Activated CD8-positive, alpha-beta memory T cell treated with anti-CD3 and anti-CD28 coated beads, Interleukin-2, amount 50 U/mL, for 24 hours (primary cell): ENCODE data around the gene MCM3AP.
"Not testable (repeated sequence)": the region's sequence is repeated elsewhere in the genome, so short reads cannot be mapped to it uniquely, and the experiment has no call there.

Experiments used
- DNase-seq: peaks from one replicate; pipeline ENCODE4 v3.0.0-alpha.2; 2020; ENCODE audit errors: extremely low read depth

The MCM3AP gene

DNA sequence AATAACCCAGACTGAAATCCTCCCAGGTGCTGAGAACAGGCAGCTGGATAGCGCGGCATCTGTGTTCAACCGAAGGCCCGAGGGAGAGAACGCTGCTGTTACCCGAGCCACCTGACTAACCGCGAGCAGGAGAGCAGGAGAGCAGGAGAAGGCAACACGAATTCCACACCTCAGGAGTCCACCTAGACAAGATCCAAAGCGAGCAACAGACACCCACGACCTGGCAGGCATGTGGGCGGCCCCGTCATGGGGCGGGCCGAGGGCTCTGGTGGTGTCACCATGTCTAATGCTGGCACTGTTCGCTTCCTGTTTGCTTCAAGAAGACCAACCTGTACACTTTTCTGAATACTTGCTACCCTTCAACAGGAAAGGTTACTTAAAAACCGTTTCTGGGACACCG lies 80.2 kb downstream of the MCM3AP start:
- DNase-seq = no peak

DNA sequence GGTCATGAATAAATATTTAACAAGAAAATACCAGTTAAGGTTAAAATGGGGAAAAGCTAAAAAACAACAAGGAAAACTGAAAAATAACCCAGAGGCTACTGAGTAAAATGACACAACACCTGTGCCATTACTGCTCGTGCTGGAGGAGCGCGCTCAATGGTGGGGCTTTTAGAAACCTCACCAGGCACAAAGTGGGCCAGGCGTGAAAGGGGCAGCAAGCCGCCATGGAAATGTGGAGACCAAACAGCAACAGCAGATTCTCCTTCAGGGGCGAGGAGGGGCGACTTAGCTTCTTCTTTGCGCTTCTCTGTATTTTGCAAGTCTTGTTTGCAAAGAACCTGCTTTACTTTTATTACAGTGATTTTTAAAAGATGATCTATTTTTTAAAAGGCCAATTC lies 82.2 kb downstream of the MCM3AP start:
- DNase-seq = no peak

DNA sequence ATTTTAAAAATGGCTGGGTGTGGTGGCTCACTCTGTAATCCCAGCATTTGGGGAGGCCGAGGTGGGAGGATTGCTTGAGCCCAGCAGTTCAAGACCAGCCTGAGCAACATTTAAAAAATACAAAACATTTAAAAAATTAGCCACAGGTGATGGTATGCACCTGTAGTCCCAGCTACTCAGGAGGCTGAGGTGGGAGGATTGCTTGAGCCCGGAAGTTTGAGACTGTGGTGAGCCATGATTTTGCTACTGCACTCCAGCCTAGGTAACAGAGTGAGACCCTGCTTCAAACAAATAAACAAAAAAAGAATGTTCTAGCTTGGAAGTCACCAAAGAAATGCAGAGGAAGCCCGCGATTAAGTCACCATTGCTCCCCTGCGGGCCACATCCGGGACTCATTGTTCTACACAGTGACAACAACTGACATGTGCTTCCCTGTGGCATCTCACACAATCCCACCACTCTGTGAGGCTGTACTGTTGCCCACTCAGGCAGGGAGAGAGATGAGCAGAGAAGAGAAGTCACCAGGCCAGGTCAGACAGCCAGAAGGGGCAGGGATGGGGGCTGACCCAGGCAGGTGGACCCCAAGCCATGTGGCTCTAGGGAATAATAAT lies 82.7 kb downstream of the MCM3AP start:
- DNase-seq = no peak

DNA sequence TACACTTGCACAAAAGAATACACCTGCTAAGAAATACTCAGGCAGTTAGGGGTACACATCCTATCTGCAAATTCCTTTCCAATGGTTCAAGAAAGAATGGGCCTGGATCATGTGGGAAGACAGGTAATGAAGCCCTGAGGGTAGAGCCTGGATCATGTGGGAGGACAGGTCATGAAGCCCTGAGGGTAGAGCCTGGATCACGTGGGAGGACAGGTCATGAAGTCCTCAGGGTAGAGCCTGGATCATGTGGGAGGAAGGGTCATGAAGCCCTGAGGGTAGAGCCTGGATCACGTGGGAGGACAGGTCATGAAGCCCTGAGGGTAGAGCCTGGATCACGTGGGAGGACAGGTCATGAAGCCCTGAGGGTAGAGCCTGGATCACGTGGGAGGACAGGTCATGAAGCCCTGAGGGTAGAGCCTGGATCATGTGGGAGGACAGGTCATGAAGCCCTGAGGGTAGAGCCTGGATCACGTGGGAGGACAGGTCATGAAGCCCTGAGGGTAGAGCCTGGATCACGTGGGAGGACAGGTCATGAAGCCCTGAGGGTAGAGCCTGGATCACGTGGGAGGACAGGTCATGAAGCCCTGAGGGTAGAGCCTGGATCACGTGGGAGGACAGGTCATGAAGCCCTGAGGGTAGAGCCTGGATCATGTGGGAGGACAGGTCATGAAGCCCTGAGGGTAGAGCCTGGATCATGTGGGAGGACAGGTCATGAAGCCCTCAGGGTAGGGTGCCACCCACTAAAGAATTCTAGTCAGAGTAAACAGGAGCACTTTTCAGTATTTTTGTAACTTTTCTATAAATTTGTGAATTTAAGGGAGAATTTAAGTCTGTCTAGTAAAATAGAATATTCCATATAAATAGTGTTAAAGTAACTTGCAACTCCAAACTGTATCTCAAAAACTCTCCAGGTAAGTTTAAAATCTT lies 84.3 kb downstream of the MCM3AP start:
- not testable (repeated sequence) for DNase-seq

DNA sequence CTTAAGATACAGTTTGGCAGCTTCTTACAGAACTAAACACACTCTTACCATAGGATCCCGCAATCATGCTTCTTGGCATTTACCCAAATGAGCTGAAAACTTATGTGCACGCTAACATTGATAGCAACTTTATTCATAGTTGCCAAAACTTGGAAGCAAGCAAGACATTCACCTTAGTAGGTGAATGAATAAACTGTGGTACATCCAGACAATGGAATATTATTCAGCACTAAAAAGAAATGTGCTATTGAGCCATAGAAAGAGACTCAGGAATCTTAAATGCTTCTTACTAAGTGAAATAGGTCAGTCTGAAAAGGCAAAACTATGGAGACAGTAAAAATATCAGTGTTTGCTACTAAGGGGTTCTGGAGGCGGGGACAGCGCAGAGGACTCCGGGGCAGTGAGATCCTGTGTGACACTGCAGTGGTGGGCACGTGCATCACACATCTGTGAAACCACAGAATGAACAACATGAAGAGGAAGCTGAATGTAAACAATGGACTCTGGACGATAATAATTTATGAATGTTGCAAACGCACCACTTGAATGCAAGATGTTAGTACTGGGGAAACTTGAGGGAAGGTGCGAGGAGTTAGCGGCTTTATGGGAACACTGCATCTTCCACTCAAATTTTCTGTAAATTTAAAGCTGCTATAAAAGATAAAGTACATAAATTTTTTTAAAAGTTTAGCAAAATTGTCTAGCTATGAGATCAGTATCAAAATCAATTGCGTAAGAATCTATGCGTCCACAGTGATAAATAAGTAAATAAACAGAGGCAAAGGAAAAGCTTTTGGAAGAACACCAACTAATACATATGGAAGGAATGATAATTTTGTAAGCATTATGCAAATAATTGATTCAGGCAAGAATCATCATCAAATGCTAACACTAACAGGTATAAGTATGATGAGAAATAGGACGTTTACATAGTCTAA lies 85.7 kb downstream of the MCM3AP start:
- DNase-seq = no peak

DNA sequence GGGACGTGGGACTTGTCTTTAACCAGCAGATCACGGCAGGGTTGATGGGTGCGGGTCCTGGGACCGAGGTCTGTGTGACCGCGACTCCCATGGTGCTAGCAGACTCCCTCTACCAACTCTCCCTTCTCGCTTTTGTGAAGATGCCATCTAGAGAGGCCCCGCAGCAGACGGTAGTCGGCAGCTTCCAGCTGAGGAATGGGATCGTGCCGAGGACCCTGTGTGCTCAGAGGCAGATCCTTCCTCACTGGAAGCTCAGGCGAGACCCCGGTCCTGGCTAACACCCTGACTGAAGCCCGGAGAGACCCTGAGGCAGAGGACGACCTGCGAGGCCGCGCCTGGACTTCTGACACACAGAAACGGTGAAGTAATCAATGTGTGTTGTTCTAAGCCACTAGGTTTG lies 88.7 kb downstream of the MCM3AP start:
- no peak for DNase-seq

DNA sequence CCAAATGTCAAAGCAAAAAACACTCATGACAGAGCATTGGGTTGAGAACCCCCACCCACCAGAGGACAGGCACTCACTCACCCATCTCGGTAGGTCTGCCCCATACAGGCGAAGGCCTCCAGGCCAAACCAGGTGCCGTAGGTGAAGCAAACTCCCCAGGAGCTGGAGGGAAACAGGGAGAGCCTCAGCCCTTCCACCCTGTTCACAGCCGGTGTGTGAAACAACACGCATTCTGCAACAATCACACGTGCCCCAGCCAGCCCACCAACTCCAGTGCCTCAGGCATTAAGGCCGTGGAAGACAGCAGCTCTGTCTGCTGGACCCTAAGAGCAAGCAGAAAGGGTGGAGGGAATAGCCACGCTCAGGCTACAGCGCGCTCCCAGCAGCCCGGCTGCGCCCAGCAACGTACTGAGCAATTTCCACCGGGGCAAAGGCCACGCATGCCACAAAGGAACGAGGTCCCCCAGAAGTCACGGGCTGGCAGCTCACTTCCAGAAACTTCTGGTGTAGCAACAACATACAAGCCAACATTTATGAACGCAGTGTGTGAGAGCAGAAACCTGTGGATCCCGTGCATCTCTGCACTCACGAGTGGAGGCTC lies 89.7 kb downstream of the MCM3AP start:
- no peak for DNase-seq

DNA sequence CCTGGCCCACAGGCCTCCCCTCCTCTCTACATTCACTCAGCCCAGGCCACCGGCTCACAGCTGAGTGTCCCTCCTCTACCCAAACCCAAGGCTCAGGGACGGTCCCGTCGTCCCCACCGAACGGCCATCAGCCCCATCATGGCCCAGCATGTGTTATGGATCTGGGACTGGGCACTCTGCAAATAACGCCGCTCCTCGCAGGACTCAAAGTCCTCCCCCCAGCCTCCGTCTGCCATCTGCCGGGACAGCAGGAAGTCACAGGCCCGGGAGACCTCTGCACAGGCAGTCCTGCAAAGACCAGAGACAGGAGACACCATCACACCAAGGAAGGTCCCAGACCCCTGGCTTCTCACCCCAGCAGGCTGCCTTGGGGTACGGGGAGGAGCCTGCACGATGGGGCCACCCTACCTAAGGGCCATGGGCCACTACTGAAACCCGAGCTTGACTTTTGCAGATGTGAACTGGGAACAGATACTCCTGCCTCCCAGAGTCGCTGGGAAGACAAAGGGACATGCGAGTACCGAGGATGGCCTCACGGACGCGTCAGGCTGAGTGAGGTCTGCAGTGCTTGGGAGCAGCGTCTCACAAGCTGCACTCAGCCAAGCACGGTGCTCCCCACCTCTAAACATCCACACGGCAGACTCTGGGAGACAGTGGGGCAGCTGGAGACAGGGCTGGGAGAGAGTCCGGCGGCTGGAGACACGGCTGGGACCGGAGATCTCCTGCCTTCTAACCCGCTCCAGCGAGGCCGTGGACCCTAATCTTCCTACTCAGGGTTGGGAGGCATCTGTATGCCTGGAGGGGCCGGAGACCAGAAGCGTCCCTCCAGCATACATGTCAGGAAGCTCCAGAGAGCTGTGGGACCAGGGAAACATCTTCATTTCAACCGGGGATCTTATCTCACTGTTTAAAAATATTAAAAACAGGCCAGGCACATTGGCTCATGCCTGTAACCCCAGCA lies 90.8 kb downstream of the MCM3AP start:
- no peak for DNase-seq

DNA sequence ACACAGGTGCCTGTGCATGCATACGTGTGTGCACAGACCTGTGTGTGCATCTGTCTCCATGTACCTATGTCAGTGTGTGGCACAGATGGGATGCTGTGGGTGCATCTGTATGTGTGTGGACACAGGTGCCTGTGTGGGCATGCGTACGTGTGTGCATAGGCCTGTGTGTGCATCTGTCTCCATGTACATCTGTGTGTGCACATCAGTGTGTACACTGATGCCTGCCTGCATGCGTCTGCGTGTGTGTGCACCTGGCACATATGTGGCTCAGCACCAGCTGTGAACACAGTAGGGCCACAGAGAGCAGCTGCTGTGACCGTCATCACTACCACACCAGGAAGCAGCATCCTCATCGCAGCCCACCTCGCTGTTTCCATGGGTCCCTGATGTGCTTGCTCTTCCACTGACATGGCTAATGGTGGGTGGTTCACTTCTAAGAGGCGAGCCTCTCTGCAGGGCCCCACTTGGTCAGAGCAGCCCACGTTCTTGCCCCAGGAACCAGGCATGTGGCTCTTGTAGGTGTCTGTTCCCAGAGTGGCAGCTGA lies 91.5 kb downstream of the MCM3AP start:
- no peak for DNase-seq

DNA sequence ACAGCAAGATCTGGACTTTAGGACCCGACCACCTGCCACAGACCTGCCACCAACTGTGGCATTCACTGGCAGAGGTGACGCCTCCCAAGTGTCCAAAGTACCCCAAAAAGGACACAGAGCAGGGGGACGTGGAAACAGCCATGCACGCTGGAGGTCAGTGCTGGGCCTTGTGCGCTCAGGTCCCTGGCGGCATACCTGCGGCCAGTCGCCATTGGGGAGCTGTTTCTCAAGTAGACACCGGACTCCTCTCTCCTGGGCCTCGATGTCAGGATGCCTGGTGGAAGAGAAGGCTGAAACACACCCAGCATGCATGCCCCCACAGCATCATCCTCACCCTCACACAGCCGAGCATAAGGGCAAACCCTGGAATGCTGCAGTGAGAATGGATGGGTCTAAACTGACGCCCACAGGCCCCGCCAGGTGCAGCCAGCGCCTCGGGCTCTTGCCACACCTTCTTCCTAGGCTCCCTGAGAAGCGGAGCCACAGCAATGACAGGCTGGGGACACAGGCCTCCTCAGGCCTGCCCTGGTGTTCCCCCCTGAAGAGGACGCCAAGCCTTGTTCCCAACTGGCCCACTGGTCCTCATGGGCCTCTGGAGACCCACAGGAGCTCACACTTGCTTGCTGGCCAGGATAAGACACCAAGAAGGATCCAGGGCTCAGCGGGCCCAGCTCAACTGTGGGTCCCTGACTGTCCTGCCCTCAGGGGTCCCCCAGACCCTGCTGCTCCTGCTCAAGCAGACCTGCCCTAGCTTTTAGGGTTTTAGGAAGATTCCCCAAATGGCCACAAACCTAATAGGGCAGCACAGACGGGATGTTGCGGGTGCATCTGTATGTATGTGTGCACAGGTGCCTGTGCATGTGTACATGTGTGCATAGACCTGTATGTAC lies 93.5 kb downstream of the MCM3AP start:
- no peak for DNase-seq

DNA sequence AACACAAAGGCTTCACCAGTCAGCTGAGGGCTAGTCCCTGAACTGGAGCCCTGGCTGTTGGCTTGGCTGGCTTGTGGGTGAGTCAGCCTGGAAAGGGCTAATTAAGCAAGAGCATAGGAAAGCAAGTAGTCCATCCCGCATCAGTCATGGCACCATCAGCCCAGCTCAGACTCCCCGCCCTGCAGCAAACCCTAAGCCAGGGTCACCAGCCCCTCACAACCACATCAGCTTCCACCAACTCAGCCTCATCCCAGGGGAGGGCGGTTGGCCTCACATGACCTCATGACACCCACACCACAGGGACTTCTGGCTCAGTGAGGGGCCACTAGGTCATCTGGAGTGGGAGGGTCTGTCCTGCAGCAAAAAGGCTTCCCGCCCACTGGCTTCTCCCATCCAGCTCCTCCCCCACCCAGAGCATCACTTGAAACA lies 94.1 kb downstream of the MCM3AP start:
- DNase-seq = no peak

DNA sequence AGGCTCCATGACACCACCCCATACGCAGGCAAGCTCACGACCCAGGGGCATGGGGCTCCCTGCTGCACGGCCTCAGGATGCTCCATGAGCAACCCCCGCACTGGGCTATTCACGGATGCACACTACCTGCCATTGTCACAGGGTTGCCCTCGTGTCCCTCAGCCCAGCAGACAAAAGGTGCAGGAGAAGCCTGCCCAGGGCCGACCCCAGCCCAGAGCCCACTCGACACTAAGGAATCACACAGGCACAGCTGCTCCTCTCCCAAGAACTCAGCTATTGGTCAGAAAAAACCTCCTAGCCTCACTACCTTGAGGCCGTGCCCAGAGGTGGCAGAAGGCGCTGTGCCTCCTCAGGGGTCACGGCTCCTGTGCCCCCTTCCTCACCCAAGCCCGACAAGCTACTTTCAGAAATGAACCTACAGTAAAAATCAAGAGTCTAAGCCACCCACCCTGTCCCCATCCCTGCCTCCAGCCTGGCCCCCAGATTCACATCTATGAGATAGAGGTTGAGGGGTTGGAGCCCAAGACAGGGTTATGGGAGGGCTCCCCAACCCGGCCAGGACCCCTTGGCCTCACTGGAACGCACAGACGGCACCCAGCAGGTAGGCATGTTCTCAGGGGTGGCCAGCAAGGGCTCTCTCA lies 94.8 kb downstream of the MCM3AP start:
- DNase-seq = no peak

DNA sequence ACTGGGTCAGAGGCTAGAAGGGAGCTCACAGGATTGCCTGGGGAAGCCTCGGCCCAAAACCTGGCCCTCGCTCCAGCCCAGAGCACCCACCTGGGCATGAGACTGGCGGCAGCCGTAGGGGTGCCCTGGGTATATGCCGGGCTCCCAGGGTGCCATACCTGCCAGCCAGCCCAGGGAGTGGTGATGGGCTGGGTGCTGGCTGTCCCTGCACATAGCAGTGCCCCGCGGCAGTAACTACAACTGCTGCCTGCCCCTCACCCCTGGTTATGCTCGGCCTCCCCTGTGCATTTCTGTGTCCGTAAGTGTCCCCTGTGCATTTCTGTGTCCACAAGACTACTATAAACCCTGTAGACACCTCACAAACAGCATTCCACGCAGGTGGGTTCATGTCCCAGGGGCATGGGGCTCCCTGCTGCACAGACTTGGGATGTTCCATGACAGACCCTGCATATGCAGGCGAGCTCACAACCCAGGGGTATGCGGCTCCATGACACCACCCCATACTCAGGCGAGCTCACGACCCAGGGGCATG lies 95.4 kb downstream of the MCM3AP start:
- DNase-seq = no peak

DNA sequence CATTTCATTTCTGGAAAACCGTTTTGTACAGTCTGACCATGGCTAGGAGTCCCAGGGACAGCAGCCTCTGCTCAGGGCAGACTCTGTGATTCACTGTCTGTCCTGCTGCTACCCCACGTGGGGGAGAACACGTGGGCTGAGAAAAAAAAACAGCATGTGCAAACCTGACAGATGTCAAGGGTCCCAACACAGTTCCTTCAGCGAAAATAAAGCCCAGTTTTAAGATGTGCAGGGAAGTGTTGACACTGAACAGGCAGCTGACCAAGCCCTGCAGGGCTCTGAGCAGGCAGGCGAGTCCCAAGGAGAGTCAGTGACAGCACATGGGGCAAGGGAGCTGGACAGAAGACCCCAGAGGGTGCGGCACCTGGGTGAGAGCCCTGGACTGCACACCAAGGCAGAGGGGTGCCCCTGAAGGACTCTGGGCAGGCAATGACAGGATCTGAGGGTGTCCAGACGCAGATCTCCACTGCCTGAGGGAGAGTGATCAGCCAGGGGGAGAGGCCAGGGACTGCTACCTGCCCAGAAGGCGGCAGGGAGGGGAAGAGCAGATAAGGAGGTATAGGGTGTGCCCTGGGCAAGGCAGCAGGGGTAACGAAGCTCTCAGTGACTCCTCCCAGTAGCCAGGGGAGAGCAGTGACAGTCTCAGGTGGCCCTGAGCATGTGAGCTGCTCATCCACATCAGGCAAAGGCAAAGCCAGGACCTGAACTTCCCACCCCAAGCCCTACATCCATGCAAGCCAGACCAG lies 96.0 kb downstream of the MCM3AP start:
- no peak for DNase-seq

DNA sequence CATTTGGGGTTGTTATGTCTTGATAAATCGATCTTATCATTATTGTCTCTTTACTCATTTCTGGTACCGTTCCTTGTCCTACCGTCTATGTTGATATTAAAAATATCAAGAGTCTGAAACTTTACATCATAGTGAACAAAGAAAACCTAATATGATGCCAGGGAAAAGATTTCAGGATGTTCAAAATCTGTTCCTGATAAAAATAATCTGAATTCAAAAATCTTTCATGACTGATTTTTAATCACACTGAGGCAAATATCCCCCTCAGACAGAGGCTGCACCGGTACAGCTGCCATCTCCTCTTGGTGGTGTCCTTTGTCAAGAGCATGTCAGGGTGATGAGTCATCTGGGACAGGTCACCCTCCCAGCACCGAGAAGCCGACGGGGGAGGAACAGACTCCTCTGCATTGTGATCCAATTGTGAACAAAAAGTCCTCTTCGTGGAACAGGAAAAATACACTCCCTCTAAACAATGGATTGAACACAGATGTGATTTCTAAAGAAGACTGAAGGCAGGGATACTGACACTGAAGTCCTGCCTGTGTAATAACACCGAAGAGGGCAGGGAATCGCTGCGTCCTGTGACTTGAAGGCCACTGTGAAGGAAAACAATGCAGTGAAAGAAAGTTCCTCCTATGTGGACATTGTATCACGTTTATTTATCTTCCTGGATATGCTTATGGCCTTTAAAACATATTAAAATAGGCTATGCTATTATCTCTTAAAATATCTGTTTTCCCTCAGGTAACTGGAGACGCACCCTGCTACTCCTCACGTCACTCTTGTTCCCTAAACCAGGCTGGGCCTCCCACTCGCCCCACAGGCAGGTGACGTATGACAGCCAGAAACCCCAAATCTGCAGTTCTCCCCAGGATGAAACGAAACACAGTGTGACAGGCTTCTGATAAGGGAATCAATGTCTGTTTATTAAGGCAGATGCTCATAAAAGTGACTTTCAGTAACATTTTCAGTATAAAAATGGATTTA lies 96.9 kb downstream of the MCM3AP start:
- DNase-seq = no peak

DNA sequence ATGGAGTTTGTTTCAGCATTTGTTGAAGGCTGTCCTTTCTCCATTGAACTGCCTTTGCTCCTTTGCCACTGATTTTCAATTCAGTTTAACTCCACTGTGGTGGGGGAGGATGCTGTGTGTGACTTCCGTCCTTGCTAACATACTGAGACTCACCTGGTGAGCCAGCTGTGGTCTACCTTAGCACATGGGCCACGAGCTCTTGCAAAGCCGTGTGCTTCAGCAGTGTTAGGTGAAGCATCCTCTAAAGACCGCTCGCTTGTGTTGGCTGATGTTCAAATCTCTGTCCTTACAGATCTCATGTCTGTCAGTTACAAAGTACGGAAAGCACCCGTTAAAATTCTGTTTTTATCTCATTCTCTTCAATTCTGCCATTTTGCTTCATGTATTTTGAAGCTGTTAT lies 97.6 kb downstream of the MCM3AP start:
- DNase-seq = no peak

DNA sequence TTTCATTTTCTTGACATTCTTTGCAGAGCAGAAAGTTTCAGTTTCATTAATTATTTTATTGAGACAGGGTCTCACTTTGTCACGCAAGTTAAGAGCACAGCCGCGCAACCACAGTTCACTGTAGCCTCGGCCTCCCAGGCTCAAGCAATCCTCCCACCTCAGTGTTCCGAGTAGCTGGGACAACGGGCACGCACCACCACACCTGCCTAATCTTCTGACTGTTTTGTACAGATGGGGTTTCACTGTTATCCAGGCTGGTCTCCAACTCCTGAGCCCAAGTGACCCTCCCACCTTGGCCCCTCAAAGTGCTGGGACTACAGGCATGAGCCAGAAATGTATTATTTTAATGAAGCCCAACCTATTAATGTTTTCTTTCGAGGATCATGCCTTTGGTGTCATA lies 98.2 kb downstream of the MCM3AP start:
- no peak for DNase-seq
